ENCODE results near the gene MAN1A1. TPM values are rescaled to one million over a fixed set of nuclear protein-coding genes. Genes with fewer than 3 reads are reported as not detected.

Gene MAN1A1
- total RNA-seq, 1 experiment from 2014 or later: 6.8 TPM

GRCh38 chr6:119256978-119257462, 92.5 kb downstream of the MAN1A1 start:
- DNase-seq (ENCODE audit: low spot score): no peak
- POLR2A ChIA-PET: no interaction called here
- H3K36me3 Mint-ChIP-seq: no peaks in the 10 kb centered on the region
- no peak overlapping the region for H3K27ac Mint-ChIP-seq
- ATAC-seq: no peak
- H3K27me3 Mint-ChIP-seq (ENCODE audit: low read depth): no peaks in the 10 kb centered on the region
- no peak overlapping the region for H3K4me3 Mint-ChIP-seq
- H3K9me3 Mint-ChIP-seq: no peaks in the 10 kb centered on the region
- H3K4me1 Mint-ChIP-seq: peaks cover 4% of the 10 kb centered on the region; the same call in 1 of the 2 replicates
- no peak for TF ChIP-seq GRHL2 (CRISPR knock-in tag; IDR thresholded peaks at IDR 0.05; ENCODE audit: insufficient replicate concordance, severe bottlenecking)
- TF ChIP-seq ELF4 (CRISPR knock-in tag; IDR thresholded peaks at IDR 0.05; ENCODE audit: low read depth): no peak
- TF ChIP-seq SMAD4 (CRISPR knock-in tag; IDR thresholded peaks at IDR 0.05): no peak
- no peak for TF ChIP-seq E2F4 (CRISPR knock-in tag; IDR thresholded peaks at IDR 0.05; ENCODE audit: borderline replicate concordance, low read depth)
- TF ChIP-seq ZNF121 (CRISPR knock-in tag; IDR thresholded peaks at IDR 0.05): no peak
- TF ChIP-seq E2F1 (CRISPR knock-in tag; IDR thresholded peaks at IDR 0.05): no peak
- no peak for TF ChIP-seq STAT6 (CRISPR knock-in tag; conservative IDR thresholded peaks at IDR 0.05; ENCODE audit: low read depth)
- TF ChIP-seq PREB (CRISPR knock-in tag; IDR thresholded peaks at IDR 0.05; ENCODE audit: borderline replicate concordance): no peak
- TF ChIP-seq ZNF396 (CRISPR knock-in tag; IDR thresholded peaks at IDR 0.05; ENCODE audit: borderline replicate concordance): no peak
- no peak for TF ChIP-seq ZBTB21 (CRISPR knock-in tag; IDR thresholded peaks at IDR 0.05; ENCODE audit: borderline replicate concordance)
- no peak for TF ChIP-seq CREB1 (CRISPR knock-in tag; IDR thresholded peaks at IDR 0.05)
- TF ChIP-seq NR2C2 (CRISPR knock-in tag; IDR thresholded peaks at IDR 0.05): no peak
- TF ChIP-seq ZNF281 (CRISPR knock-in tag; IDR thresholded peaks at IDR 0.05): no peak
- TF ChIP-seq ZBTB43 (CRISPR knock-in tag; IDR thresholded peaks at IDR 0.05): no peak
- TF ChIP-seq RORB (CRISPR knock-in tag; IDR thresholded peaks at IDR 0.05): no peak
- no peak for TF ChIP-seq ZNF532 (CRISPR knock-in tag; IDR thresholded peaks at IDR 0.05; ENCODE audit: borderline replicate concordance)
- TF ChIP-seq USF1 (CRISPR knock-in tag; IDR thresholded peaks at IDR 0.05): no peak
- TF ChIP-seq OVOL2 (CRISPR knock-in tag; IDR thresholded peaks at IDR 0.05; ENCODE audit: borderline replicate concordance): no peak
- CTCF ChIA-PET: no interaction called here
